Endothelial cell (in vitro differentiated cells): Measurements from ENCODE around the gene CSF1. TPM values are rescaled to one million over a fixed set of nuclear protein-coding genes. Genes with fewer than 3 reads are reported as not detected.
A peak's percentile ranks its signal among the peaks of the same experiment; 100 is the strongest.

ENCODE experiments used
- DNase-seq: peaks from one replicate; pipeline ENCODE4 v3.0.0; 2021; ENCODE audit warnings: low spot score
- H3K27ac Mint-ChIP-seq: one replicate; pipeline ENCODE4 v1.8.0; 2021; ENCODE audit warnings: mixed read lengths, inconsistent platforms; ENCODE audit not compliant: unreplicated experiment
- H3K27me3 Mint-ChIP-seq: one replicate; pipeline ENCODE4 v1.8.0; 2021; ENCODE audit warnings: mild to moderate bottlenecking, moderate library complexity, mixed read lengths, inconsistent platforms; ENCODE audit not compliant: unreplicated experiment
- H3K36me3 Mint-ChIP-seq: one replicate; pipeline ENCODE4 v1.8.0; 2021; ENCODE audit warnings: mild to moderate bottlenecking, low read depth, mixed read lengths, inconsistent platforms; ENCODE audit not compliant: unreplicated experiment
- H3K4me1 Mint-ChIP-seq: one replicate; pipeline ENCODE4 v1.8.0; 2021; ENCODE audit warnings: mild to moderate bottlenecking, mixed read lengths, inconsistent platforms; ENCODE audit not compliant: unreplicated experiment
- H3K4me3 Mint-ChIP-seq: one replicate; pipeline ENCODE4 v1.8.0; 2021; ENCODE audit warnings: mild to moderate bottlenecking, mixed read lengths, inconsistent platforms; ENCODE audit not compliant: unreplicated experiment
- H3K9me3 Mint-ChIP-seq: one replicate; pipeline ENCODE4 v1.8.0; 2021; ENCODE audit warnings: mixed read lengths, inconsistent platforms; ENCODE audit not compliant: unreplicated experiment
- CTCF ChIP-seq: fragments of 200-600 bp; sonication (generic); IDR thresholded peaks from one replicate; pipeline ENCODE4 v1.5.0; 2021; ENCODE audit warnings: antibody characterized with exemption; ENCODE audit not compliant: unreplicated experiment
- total RNA-seq: library from RNA; stranded (reverse); fragmentation: NEBNext Ultra II Directional; extraction: Animal tissue kit (Norgen Biotek cat#: 25700); gene quantifications from one replicate; pipeline ENCODE4 v1.2.1, GENCODE V29; 2021; ENCODE audit not compliant: unreplicated experiment

CSF1 gene
- total RNA-seq, 1 donor from 2014 or later = 2.1 TPM

GRCh38 chr1:109906160-109906838, 4.3 kb upstream of the CSF1 start:
- peaks cover 30% of the 10 kb centered on the region for H3K4me1 Mint-ChIP-seq
- peak overlapping the region; percentile 22 for H3K27ac Mint-ChIP-seq
- TF ChIP-seq CTCF = no peak
- peaks cover 17% of the 10 kb centered on the region for H3K27me3 Mint-ChIP-seq
- DNase-seq = no peak
- no peaks in the 10 kb centered on the region for H3K9me3 Mint-ChIP-seq
- H3K36me3 Mint-ChIP-seq = no peaks in the 10 kb centered on the region
- H3K4me3 Mint-ChIP-seq = peak overlapping the region; percentile 1

- Mint-ChIP-seq H3K27ac (no peak overlapping the region), H3K9me3 (no peaks in the 10 kb centered on the region), H3K36me3 (peaks cover 3% of the 10 kb centered on the region), H3K4me3 (no peak overlapping the region), H3K4me1 (peaks cover 32% of the 10 kb centered on the region), H3K27me3 (peaks cover 20% of the 10 kb centered on the region)
- no peak for TF ChIP-seq CTCF
- no peak for DNase-seq
Measured at GRCh38 chr1:109906839-109907180, 3.8 kb upstream of the CSF1 start.

GRCh38 chr1:109907190-109907774, 3.4 kb upstream of the CSF1 start:
- peaks cover 19% of the 10 kb centered on the region for H3K27me3 Mint-ChIP-seq

GRCh38 chr1:109908836-109909235, 1.8 kb upstream of the CSF1 start:
- Mint-ChIP-seq H3K4me1 (peaks cover 37% of the 10 kb centered on the region), H3K9me3 (no peaks in the 10 kb centered on the region), H3K27me3 (peaks cover 21% of the 10 kb centered on the region), H3K27ac (no peak overlapping the region), H3K36me3 (peaks cover 5% of the 10 kb centered on the region), H3K4me3 (no peak overlapping the region)
- no peak for TF ChIP-seq CTCF
- DNase-seq = no peak

More at GRCh38 chr1:109907190-109907774, 3.4 kb upstream of the CSF1 start:
- H3K27ac Mint-ChIP-seq = no peak overlapping the region
- no peak for DNase-seq
- H3K4me3 Mint-ChIP-seq = no peak overlapping the region
- H3K9me3 Mint-ChIP-seq = no peaks in the 10 kb centered on the region
- no peak for TF ChIP-seq CTCF
- peaks cover 34% of the 10 kb centered on the region for H3K4me1 Mint-ChIP-seq
- H3K36me3 Mint-ChIP-seq = peaks cover 5% of the 10 kb centered on the region

GRCh38 chr1:109909561-109909960, 1.1 kb upstream of the CSF1 start:
- Mint-ChIP-seq H3K9me3 (no peaks in the 10 kb centered on the region), H3K36me3 (peaks cover 5% of the 10 kb centered on the region), H3K4me3 (peak overlapping the region; percentile 76), H3K27ac (no peak overlapping the region), H3K4me1 (peaks cover 39% of the 10 kb centered on the region), H3K27me3 (peaks cover 21% of the 10 kb centered on the region)
- TF ChIP-seq CTCF = no peak
- no peak for DNase-seq
